Anterior cingulate cortex (tissue), 58 donors: ENCODE measurements around the gene INPP5A.

ENCODE experiments used
- DNase-seq, 58 donors: peaks; one replicate each; lab custom pipeline; 2025; lab: John Stamatoyannopoulos, UW

Gene INPP5A

DNA sequence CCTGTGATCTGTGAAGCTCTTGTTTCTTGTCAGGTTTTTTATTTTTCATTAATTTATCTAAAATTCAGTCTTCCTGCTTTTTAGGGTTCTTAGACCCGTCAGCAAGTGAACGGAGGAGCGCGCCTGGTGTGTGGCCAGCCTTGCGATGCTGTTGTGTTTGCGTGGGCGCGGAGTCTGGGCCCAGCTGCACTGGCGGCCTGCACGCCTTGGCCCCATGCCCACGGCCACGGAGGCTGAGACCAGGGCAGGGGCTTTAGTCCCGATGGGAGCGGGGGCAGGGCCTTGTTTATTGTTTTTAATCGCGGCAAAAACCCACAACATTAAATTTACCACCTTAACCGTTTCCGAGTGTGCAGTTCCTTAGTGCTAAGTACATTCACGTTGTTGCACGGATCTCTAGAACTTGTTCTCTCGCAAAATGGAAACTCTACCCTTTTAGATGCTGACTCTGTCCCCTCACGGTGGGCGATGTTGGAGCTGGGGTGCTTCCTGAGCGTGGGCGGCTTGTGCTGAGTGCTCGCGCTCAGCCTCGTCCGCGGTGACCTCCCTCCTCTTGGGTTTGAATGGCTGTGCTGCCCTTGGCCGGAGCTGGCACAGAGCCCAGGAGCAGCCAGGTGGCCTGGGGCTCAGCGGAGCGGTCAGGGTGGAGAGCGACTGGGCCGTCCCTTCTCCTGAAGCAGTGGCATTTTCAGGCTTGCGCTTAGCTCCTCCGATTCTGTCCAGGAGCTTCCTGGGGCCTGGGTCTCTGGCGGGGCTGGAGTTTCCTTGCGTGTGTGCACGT lies 69.1 kb downstream of the INPP5A start:
- peak in 37 of 58 donors; percentile 12 to 73 (median 51) for DNase-seq

DNA sequence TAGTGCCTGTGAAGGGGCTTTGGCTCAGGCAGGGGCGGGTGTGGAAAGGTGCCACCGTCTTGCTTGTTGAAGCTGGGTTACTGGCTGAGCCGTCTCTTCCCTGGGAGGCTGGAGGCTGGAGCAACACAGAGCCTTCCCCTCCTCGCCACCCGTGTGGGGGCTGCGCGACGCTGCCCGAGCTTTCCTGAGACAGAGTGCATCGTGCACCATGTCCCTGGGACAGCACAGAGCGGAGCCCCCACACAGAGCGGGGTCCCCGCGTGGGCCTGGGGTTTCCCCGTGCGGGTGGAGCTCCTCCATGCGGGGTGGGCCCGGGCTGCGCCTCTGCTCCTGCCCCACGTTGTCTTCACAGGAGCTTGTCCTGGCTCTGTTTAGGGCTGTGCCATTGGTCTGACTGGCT lies 69.9 kb downstream of the INPP5A start:
- no peak for DNase-seq

DNA sequence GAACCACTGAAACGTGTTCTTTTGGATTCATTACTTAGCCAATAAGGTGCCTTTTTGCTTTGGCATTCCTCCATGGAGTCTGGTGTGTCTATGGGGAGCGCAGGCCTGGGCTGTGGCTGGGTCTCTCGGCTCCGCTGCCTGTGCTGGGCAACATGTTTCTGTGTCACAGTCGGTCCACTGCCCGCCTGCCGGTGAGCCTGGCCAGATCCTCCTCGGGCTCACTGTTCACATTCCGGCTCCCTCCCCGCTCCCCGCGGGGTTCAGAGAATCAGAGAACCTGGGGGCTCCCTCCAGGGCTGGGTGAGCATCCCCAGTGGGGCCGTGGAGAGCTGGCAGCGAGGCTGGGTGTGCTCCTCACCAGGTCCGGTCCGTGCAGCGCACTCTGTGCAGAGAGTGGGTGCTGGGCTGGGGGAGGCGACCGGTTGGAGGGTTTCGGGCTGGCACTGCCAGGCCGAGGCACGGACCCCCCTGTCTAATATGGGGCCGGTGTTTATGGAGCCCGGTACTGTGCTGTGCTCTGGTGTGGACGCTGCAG lies 70.4 kb downstream of the INPP5A start:
- no peak for DNase-seq

DNA sequence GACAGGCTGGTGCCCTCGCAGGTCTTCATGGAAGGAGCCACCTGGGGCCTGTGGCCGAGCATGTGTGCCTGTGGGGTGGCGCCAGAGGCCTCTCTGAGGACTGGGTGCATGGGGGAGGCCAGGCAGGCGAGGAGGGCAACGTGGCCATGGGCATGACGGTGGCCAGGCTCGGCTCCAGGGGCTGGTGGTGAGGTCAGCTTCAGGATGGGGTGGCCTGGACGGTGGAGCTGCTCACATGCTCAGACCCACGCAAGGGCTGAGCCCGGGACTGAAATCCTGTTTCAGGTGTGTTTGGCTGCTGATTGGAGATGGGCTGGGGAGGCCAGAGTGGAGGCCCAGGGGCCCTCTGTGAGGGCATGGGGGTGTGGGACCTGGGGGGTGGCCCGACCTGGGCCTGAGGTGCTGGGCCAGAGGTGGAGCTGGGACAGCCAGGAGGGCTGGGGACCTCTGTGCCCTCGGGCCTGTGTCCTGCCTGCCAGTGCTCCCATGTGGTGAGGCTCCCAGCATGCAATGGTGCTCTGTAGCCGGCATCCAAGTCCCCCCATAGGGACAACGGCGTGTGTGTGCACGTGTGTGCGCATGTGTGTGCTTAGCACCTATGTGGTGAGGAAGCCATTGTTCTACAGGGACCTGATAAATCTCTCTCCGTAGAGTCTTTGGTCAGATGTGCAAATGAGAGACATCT lies 71.1 kb downstream of the INPP5A start:
- no peak for DNase-seq

GRCh38 chr10:132609211-132609610 lies 71.6 kb downstream of the INPP5A start:
- DNase-seq: no peak

DNA sequence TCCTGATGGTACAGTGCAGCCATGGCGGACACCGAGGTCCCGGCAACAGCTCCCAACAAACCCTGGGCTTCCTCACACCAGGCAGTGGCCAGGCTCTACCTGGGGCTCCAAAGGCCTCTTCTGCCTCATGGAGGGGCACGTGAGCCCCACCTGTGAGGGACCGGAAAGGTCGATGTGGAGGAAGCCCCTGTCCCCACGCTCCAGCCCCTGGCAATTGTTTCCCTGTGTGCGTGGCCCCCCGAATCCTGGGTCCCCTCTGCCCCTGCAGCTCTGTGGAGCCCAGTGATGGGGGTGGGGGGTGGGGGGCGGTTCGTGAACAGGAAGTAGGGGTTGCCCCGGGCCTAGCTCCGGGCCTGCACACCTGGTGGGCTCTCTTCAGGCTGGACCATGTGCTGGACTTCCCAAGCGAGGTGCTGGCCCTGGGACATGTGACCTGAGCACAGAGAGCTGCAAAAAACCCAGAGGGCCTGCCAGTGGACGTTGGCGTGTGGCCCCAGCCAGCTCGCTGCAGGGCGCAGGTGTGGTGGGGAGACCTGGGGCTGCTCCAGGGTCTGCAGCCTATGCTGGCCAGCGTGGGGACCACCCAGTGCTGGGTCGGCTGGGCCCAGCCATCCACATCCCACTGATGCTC lies 72.6 kb downstream of the INPP5A start:
- no peak for DNase-seq

DNA sequence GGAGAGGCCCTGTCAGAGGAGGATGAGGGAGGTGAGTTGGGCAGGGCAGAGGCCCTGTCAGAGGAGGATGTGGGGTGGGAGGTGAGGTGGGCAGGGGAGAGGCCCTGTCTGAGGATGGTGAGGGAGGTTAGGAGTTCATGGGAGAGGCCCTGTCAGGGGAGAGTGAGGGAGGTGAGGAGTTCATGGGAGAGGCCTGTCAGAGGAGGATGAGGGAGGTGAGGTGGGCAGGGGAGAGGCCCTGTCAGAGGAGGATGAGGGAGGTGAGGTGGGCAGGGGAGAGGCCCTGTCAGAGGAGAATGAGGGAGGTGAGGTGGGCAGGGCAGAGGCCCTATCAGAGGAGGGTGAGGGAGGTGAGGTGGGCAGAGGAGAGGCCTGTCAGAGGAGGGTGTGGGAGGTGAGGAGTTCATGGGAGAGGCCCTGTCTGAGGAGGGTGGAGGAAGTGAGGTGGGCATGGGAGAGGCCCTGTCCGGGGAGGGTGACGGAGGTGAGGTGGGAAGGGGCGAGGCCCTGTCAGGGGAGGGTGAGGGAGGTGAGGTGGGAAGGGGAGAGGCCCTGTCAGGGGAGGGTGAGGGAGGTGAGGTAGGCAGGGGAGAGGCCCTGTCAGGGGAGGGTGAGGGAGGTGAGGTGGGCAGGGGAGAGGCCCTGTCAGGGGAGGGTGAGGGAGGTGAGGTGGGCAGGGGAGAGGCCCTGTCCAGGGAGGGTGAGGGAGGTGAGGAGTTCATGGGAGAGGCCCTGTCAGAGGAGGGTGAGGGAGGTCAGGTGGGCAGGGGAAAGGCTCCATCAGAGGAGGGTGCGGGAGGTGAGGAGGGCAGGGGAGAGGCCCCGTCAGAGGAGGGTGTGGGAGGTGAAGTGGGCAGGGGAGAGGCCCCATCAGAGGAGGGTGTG lies 73.7 kb downstream of the INPP5A start:
- DNase-seq: no peak

DNA sequence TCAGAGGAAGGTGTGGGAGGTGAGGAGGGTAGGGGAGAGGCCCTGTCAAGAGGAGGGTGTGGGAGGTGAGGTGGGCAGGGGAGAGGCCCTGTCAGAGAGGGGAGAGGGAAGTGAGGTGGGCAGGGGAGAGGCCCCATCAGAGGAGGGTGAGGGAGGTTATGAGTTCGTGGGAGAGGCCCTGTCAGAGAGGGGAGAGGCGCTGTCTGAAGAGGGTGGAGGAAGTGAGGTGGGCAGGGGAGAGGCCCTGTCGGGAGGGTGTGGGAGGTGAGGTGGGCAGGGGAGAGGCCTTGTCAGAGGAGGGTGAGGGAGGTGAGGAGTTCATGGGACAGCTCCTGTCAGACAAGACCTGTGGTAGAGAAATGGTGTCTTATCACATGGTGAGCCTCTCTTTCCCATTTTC lies 74.4 kb downstream of the INPP5A start:
- no peak for DNase-seq

- no peak for DNase-seq
These were observed 75.3 kb downstream of the INPP5A start for GRCh38 chr10:132612571-132613504.

GRCh38 chr10:132613566-132614348 lies 76.2 kb downstream of the INPP5A start:
- no peak for DNase-seq

GRCh38 chr10:132614431-132615340 lies 77.1 kb downstream of the INPP5A start:
- DNase-seq: no peak

GRCh38 chr10:132615341-132616169 lies 78.0 kb downstream of the INPP5A start:
- DNase-seq: no peak

DNA sequence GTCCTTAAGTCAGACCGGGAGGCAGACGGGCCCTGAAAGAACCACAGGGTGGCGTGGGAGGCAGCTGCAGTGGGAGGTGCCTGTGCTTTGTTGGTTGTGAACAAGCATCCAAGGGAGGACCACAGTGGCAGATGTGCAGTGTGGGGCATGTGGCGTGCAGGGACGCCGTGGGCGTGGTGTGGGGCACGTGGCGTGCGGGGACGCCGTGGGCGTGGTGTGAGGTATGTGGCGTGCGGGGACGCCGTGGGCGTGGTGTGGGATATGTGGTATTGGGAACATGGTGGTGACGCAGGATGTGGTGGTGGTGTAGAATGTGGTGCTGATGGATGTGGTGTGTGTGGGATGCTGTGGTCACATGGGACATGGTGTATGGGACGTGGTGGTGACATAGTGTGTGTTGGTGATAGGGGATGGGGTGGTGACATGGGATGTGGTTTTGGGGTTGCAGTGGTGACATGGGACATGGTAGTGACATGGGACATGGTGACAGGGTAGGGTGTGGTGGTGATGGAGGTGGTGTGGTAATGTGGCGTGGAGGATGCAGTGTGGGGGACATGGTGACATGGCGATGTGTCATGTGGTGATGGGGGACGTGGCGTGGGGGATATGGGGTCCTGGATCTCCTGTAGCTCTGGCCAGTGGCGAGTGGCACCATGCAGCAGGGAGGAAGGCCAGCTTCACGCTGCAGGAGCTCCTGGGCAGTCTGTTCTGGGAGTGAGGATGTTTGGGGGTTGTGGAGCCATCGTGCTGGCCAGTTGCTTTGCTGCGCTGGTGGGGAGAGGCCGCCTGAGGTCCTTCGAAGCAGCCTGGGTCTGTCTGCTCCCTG lies 78.8 kb downstream of the INPP5A start:
- no peak for DNase-seq

DNA sequence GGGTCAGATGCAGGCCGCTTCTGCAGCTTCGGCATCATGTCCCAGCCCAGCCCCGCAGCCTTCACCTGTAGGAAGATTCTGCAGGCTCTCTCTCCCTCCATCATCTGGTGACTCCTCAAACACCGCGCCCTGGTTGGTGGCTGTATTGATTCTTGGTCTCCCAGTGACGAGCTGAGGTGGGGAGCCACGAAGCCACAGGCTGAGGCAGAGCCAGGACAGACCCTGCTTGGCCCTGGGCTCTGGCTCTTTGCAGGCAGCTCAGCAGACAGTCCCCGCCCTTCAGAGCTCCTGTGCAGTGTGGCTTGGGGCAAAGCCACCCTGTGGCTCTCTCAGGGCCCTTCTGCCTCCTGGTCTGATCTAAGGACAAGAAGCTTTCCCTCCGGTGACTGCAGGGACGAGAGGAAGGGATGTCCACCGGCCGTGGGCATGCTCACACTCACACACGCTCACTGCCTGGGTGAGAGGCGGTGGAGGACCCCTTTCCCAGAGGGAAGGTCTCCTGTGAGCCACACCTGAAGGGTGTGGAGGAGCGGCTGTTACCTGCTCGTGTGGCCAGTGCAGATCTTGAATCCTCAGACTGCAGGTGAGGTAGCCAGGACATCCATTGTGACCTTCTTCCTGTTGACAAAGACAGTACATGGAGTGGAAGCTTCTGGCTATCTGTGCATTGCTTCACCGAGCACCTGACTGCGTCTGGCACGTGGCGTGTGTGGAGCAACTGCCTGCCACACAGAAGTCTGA lies 79.6 kb downstream of the INPP5A start:
- DNase-seq: no peak

DNA sequence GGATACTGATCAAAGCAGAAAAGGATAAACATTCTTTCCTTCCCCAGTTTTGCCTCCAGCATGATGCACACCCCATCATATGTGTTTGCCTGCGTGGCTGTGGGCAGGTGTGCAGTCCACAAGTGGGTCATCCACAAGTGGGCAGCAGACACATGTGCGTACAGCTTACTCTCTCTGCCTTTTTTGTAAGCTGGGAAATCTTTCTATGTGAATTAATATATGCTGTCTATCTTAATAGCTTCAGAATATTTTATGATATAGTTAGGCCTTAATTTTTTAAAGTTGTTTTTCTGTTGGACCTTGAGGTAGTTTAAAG lies 80.1 kb downstream of the INPP5A start:
- no peak for DNase-seq
